Measurements from ENCODE around the gene ASPHD2. TPM values are rescaled to one million over a fixed set of nuclear protein-coding genes. Genes with fewer than 3 reads are reported as not detected.

The ASPHD2 gene
- total and polyA plus RNA-seq, 2 of the 13 experiments (the other 11 are each of a cell fraction or from before 2014, with no cell fraction given): 0.04 TPM

GRCh38 chr22:26444777-26445176, 15.7 kb downstream of the ASPHD2 start:
- CTCF ChIA-PET (ENCODE audit: low intra/inter-chr PET ratio, low total read pairs): no interaction called here

More at GRCh38 chr22:26444777-26445176, 15.7 kb downstream of the ASPHD2 start:
- no peak for DNase-seq (ENCODE audit: low spot score)
- no peaks in the 10 kb centered on the region for H4K20me1 ChIP-seq (ENCODE audit: insufficient read depth, low read length)
- H2AFZ ChIP-seq (ENCODE audit: low read length): no peak overlapping the region
- no peak overlapping the region for H3K4me2 ChIP-seq (ENCODE audit: low read depth, low read length)
- no peaks in the 10 kb centered on the region; a peak in 1 of 5 replicates for H3K27me3 ChIP-seq (ENCODE audit: control insufficient read depth in 1 of 2, insufficient read depth in 2 of 2, low read length in 2 of 2)
- 42% methylated on average over 8 of the region's 8 CpGs for WGBS (ENCODE audit: low lambda C conversion rate)
- no peak overlapping the region for H3K27ac ChIP-seq (ENCODE audit: extremely low read length, insufficient read depth, low read length)
- ATAC-seq: no peak
- H3K4me3 ChIP-seq (replicated peaks in 1 of 3; ENCODE audit: insufficient read depth in 1 of 3, low read depth in 2 of 3, low read length in 3 of 3): no peak overlapping the region
- no TSS peak for BruUV-seq (replicated peaks)
- POLR2A ChIA-PET: no interaction called here
- H3K9ac ChIP-seq (ENCODE audit: insufficient read depth, low read depth, low read length): no peak overlapping the region
- no peak for TF ChIP-seq EHMT2 (IDR thresholded peaks at IDR 0.05; ENCODE audit: borderline replicate concordance, low read depth, low read length)
- TF ChIP-seq FOXA1 (IDR thresholded peaks at IDR 0.05): no peak
- TF ChIP-seq FOXA1 (CRISPR knock-in tag; IDR thresholded peaks at IDR 0.05): no peak
- no peak for TF ChIP-seq SMAD9 (CRISPR knock-in tag; IDR thresholded peaks at IDR 0.05)
- no peak for TF ChIP-seq NR2F1 (CRISPR knock-in tag; IDR thresholded peaks at IDR 0.05)
- no peak for TF ChIP-seq HNRNPK (IDR thresholded peaks at IDR 0.05; ENCODE audit: low read depth, low read length, poor library complexity, severe bottlenecking)
- TF ChIP-seq HNRNPH1 (optimal IDR thresholded peaks at IDR 0.05; ENCODE audit: low read depth, low read length): no peak
- TF ChIP-seq E2F5 (CRISPR knock-in tag; conservative IDR thresholded peaks at IDR 0.05): no peak
- TF ChIP-seq CENPX (CRISPR knock-in tag; IDR thresholded peaks at IDR 0.05): no peak
- no peak for TF ChIP-seq MEIS1 (CRISPR knock-in tag; IDR thresholded peaks at IDR 0.05; ENCODE audit: borderline replicate concordance)
- TF ChIP-seq SATB2 (CRISPR knock-in tag; IDR thresholded peaks at IDR 0.05): no peak
- no peak for TF ChIP-seq MTF2 (CRISPR knock-in tag; IDR thresholded peaks at IDR 0.05; ENCODE audit: borderline replicate concordance)
- no peak for TF ChIP-seq ZEB1 (IDR thresholded peaks at IDR 0.05; ENCODE audit: insufficient replicate concordance, low read depth)
- TF ChIP-seq ZUFSP (CRISPR knock-in tag; IDR thresholded peaks at IDR 0.05; ENCODE audit: borderline replicate concordance): no peak
- no peak for TF ChIP-seq NFATC3 (CRISPR knock-in tag; IDR thresholded peaks at IDR 0.05)
- TF ChIP-seq TBP (CRISPR knock-in tag; IDR thresholded peaks at IDR 0.05): no peak
- in situ Hi-C loops (cut with HindIII; ENCODE audit: extremely low pct_ligation_motif_present, low pct_unique_long_range_greater_than_20kb) (no loop called here), intact Hi-C loops (cut with micrococcal nuclease; ENCODE audit: unreplicated experiment) (no loop called here)
- H3K4me1 ChIP-seq (ENCODE audit: insufficient read depth, low read length): no peaks in the 10 kb centered on the region
- H3K79me2 ChIP-seq (ENCODE audit: insufficient read depth, low read length): no peaks in the 10 kb centered on the region
- no peaks in the 10 kb centered on the region for H3K36me3 ChIP-seq (replicated peaks in 1 of 2; ENCODE audit: control insufficient read depth in 1 of 2, insufficient read depth in 2 of 2, low read length in 2 of 2)
- no peaks in the 10 kb centered on the region for H3K9me3 ChIP-seq (ENCODE audit: low read length)
- no peak for FAIRE-seq

Data from HepG2 (cell line).